Measurements from ENCODE around the gene EDNRA. TPM values are rescaled to one million over a fixed set of nuclear protein-coding genes. Genes with fewer than 3 reads are reported as not detected.

Gene EDNRA
- total and polyA plus RNA-seq, 2 of the 4 experiments (the other 2 are of a cell fraction): 3.8 to 6.5 TPM

DNA sequence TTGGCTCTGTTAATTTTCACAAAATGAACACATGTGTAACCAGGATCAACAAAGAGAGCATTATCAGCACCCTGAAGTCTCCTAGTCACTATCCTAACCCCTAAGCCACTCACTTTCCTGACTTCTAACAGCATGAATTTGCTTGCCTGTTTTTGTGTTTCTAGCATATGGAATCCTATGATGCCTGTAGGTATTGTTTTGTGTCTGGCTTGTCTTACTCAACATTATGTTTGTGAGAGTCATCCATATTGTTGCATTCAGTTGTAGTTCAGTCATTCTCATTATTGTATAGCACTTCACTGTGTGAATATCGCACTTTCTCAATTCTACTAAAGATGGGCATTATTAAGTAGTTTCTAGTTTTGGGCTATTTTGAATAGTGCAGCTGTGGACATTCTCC lies 15.6 kb downstream of the EDNRA start:
- Histone ChIP-seq H4K20me1 (ENCODE audit: insufficient read depth, low read length) (no peaks in the 10 kb centered on the region), H3K27ac (ENCODE audit: insufficient read depth, low read length) (no peak overlapping the region), H2BK5ac (ENCODE audit: low read depth, low read length, poor library complexity, severe bottlenecking) (peak overlapping the region; percentile 11), H3K9me3 (ENCODE audit: control insufficient read depth, insufficient read depth, low read length) (no peaks in the 10 kb centered on the region), H2AFZ (replicated peaks; ENCODE audit: low read length, poor library complexity) (no peak overlapping the region), H3K4me3 (ENCODE audit: insufficient read depth, low read depth, low read length) (no peak overlapping the region), H3K9me1 (ENCODE audit: insufficient read depth, low read length) (peaks cover 16% of the 10 kb centered on the region), H3K4me1 (ENCODE audit: control insufficient read depth, insufficient read depth, low read length) (peaks cover 11% of the 10 kb centered on the region; the same call in 1 of the 2 replicates), H2AK9ac (replicated peaks; ENCODE audit: low read depth, low read length, poor library complexity) (no peak overlapping the region), H4K8ac (ENCODE audit: low read depth in 2 of 2, low read length in 2 of 2) (no peak overlapping the region), H2BK120ac (ENCODE audit: low read depth, low read length) (no peak overlapping the region), H3K56ac (ENCODE audit: extremely low read depth, insufficient read depth, low read length) (no peak overlapping the region), H3K4ac (ENCODE audit: low read depth, low read length) (no peak overlapping the region; the same call in 1 of the 2 replicates), H3K9ac (ENCODE audit: low read depth, low read length) (no peak overlapping the region), H3K36me3 (ENCODE audit: control insufficient read depth, insufficient read depth, low read length) (no peaks in the 10 kb centered on the region), H3K27me3 (ENCODE audit: control insufficient read depth, insufficient read depth, low read length) (no peaks in the 10 kb centered on the region), H4K91ac (ENCODE audit: insufficient read depth, low read depth, low read length) (no peak overlapping the region), H2AK5ac (ENCODE audit: low read depth, low read length) (no peak overlapping the region; the same call in 1 of the 2 replicates), H2BK20ac (ENCODE audit: low read depth, low read length) (peak overlapping the region; percentile 43; the same call in 1 of the 2 replicates), H3K18ac (ENCODE audit: low read depth, low read length) (no peak overlapping the region), H4K5ac (ENCODE audit: low read depth, low read length) (no peak overlapping the region), H3K79me1 (ENCODE audit: low read depth in 1 of 2, low read length in 2 of 2) (peaks cover 27 to 57% of the 10 kb centered on the region in 2 experiments), H3K23ac (ENCODE audit: low read depth, low read length) (0 out of 2 replicates have a peak overlapping the region, but pooled peaks have one; percentile 59), H3K4me2 (ENCODE audit: low read depth, low read length) (no peak overlapping the region), H2BK15ac (ENCODE audit: low read depth, low read length) (peak overlapping the region; percentile 34; the same call in 2 of the 3 replicates), H3K14ac (replicated peaks; ENCODE audit: low read depth, low read length) (peak overlapping the region; percentile 73; the same call in 1 of the 2 replicates)
- no TSS peak for BruUV-seq (replicated peaks)
- DNase-seq: no peak
- dilution Hi-C loops (cut with HindIII; ENCODE audit: low sequenced_read_pairs, unreplicated experiment) (no loop called here), intact Hi-C loops (cut with micrococcal nuclease) (no loop called here), in situ Hi-C loops (cut with MboI; ENCODE audit: low sequenced_read_pairs) (no loop called here)
- POLR2A ChIA-PET (ENCODE audit: unreplicated experiment): no interaction called here
- WGBS, 2 experiments (ENCODE audit: extremely low coverage in 2 of 2, insufficient read length in 1 of 2): no CpG with 5 or more reads among the region's 1 CpG
- CTCF ChIA-PET: interaction anchor here (0.6 to 1.8 kb wide), 2 partner anchors 22 to 476 kb away, joined by 3 to 6 read pairs; no protein-coding TSS in a partner anchor
- TF ChIP-seq CEBPB (IDR thresholded peaks at IDR 0.05; ENCODE audit: low read depth, low read length) (no peak), RFX5 (IDR thresholded peaks at IDR 0.05; ENCODE audit: low read depth, low read length) (no peak), NFE2L2 (IDR thresholded peaks at IDR 0.05; ENCODE audit: low read depth, low read length) (no peak), RCOR1 (IDR thresholded peaks at IDR 0.05; ENCODE audit: insufficient replicate concordance, low read length) (no peak), RAD21 (IDR thresholded peaks at IDR 0.05; ENCODE audit: low read length) (no peak), MAZ (IDR thresholded peaks at IDR 0.05; ENCODE audit: borderline replicate concordance, low read depth, low read length) (no peak), POLR2A (IDR thresholded peaks at IDR 0.05; ENCODE audit: low read depth, low read length) (no peak), BHLHE40 (IDR thresholded peaks at IDR 0.05; ENCODE audit: low read depth, low read length) (no peak), FOS (IDR thresholded peaks at IDR 0.05; ENCODE audit: low read depth, low read length) (no peak), CHD1 (IDR thresholded peaks at IDR 0.05; ENCODE audit: low read depth, low read length) (no peak)
- TF ChIP-seq, protein P1, sequence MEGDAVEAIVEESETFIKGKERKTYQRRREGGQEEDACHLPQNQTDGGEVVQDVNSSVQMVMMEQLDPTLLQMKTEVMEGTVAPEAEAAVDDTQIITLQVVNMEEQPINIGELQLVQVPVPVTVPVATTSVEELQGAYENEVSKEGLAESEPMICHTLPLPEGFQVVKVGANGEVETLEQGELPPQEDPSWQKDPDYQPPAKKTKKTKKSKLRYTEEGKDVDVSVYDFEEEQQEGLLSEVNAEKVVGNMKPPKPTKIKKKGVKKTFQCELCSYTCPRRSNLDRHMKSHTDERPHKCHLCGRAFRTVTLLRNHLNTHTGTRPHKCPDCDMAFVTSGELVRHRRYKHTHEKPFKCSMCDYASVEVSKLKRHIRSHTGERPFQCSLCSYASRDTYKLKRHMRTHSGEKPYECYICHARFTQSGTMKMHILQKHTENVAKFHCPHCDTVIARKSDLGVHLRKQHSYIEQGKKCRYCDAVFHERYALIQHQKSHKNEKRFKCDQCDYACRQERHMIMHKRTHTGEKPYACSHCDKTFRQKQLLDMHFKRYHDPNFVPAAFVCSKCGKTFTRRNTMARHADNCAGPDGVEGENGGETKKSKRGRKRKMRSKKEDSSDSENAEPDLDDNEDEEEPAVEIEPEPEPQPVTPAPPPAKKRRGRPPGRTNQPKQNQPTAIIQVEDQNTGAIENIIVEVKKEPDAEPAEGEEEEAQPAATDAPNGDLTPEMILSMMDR (conservative IDR thresholded peaks at IDR 0.05; ENCODE audit: low read depth, low read length): no peak
- ATAC-seq (ENCODE audit: low read depth): no peak

Data from IMR-90 (cell line).